HCT116 (cell line): Measurements from ENCODE around the gene VRK1. TPM values are rescaled to one million over a fixed set of nuclear protein-coding genes. Genes with fewer than 3 reads are reported as not detected.

Experiments
- ATAC-seq: fragments of 200-7000 bp; cut with Tn5 transposase; 2 replicates; pipeline ENCODE4 v1.9.1; 2020; ENCODE audit warnings: mild to moderate bottlenecking, moderate library complexity
- BruUV-seq: library from RNA; stranded (reverse); fragments of 400-500 nt; replicated peaks from 2 replicates; lab custom pipeline; 2021; lab: Mats Ljungman, UMichigan
- CTCF ChIA-PET: fragments of 300-600 bp; sonication (Branson Sonifier 250); formaldehyde crosslinking; loops from one replicate; lab custom pipeline; 2021; ENCODE audit warnings: antibody characterized with exemption; lab: Charles Lee
- POLR2A ChIA-PET: fragments of 300-600, 350-600 bp; sonication (Branson Sonifier 250); formaldehyde crosslinking; loops from one replicate; lab custom pipeline; 2021; ENCODE audit warnings: antibody characterized with exemption; lab: Charles Lee
- RAD21 ChIA-PET, 2 experiments: fragments of 300-600 bp; sonication (Branson Sonifier 250); formaldehyde crosslinking; loops; one replicate each; lab custom pipeline; 2023; ENCODE audit warnings: low total read pairs in 2 of 2; ENCODE audit not compliant: uncharacterized antibody in 2 of 2, unreplicated experiment in 2 of 2, low non-redundant PET in 1 of 2; lab: Charles Lee
- DNase-seq: peaks from one replicate; pipeline ENCODE4 v3.0.0-alpha.2; 2010; ENCODE audit warnings: low read depth, low spot score
- H2AFZ ChIP-seq: fragments of 200-600 bp; shearing (Covaris generic), sonication (generic); 2 replicates; pipeline ENCODE4 v1.6.1; 2017; ENCODE audit warnings: low read depth, mixed run types, mixed read lengths, antibody characterized with exemption, low read length; ENCODE audit not compliant: poor library complexity, severe bottlenecking
- H3K27ac ChIP-seq: 2 replicates; pipeline ENCODE4 v1.5.1; 2012; ENCODE audit warnings: low read depth, low read length
- H3K27me3 ChIP-seq: fragments of 200-600 bp; sonication (generic); 2 replicates; pipeline ENCODE4 v1.6.1; 2016; ENCODE audit warnings: mixed run types, low read length, mixed read lengths; ENCODE audit not compliant: insufficient read depth
- H3K36me3 ChIP-seq, 2 experiments: fragments of 200-500 bp in 1 of 2; fragments of 200-600 bp in 1 of 2; sonication (Bioruptor generic) in 1 of 2; sonication (generic) in 1 of 2; 2 replicates each; pipeline versions ENCODE4 v1.5.1 to v1.6.1; 2014 to 2016; ENCODE audit warnings: low read length in 2 of 2, inconsistent platforms in 1 of 2, mixed read lengths in 1 of 2, mixed run types in 1 of 2; ENCODE audit not compliant: insufficient read depth in 2 of 2, control insufficient read depth in 1 of 2
- H3K4me1 ChIP-seq, 2 experiments: fragments of 200-600 bp in 1 of 2; sonication (generic) in 1 of 2; 2 replicates each; pipeline versions ENCODE4 v1.5.1 to v1.6.1; 2012 to 2017; ENCODE audit warnings: low read length in 2 of 2, inconsistent platforms in 1 of 2, mild to moderate bottlenecking in 1 of 2, mixed read lengths in 1 of 2, mixed run types in 1 of 2, moderate library complexity in 1 of 2; ENCODE audit not compliant: insufficient read depth in 2 of 2, control insufficient read depth in 1 of 2
- H3K4me2 ChIP-seq: fragments of 200-600 bp; sonication (generic); 2 replicates; pipeline ENCODE4 v1.6.1; 2017; ENCODE audit warnings: mixed run types, low read length, mixed read lengths
- H3K4me3 ChIP-seq, 2 experiments: fragments of 200-600 bp in 1 of 2; sonication (generic) in 1 of 2; replicated peaks in 1 of 2; 2 replicates each; pipeline ENCODE4 v1.5.1; 2011 to 2016; ENCODE audit warnings: low read length in 2 of 2, control low read depth in 1 of 2, low read depth in 1 of 2, mild to moderate bottlenecking in 1 of 2, mixed read lengths in 1 of 2, mixed run types in 1 of 2
- H3K79me2 ChIP-seq: fragments of 200-600 bp; sonication (generic); 2 replicates; pipeline ENCODE4 v1.6.1; 2017; ENCODE audit warnings: mild to moderate bottlenecking, mixed run types, low read length, moderate library complexity, mixed read lengths; ENCODE audit not compliant: insufficient read depth
- H3K9ac ChIP-seq: fragments of 200-600 bp; sonication (generic); 2 replicates; pipeline ENCODE4 v1.6.1; 2016; ENCODE audit warnings: low read length, mixed read lengths
- H3K9me2 ChIP-seq: fragments of 200-600 bp; sonication (generic), shearing (Covaris generic); 2 replicates; pipeline ENCODE4 v1.6.1; 2017; ENCODE audit warnings: mixed run types, mild to moderate bottlenecking, moderate library complexity; ENCODE audit not compliant: insufficient read depth
- H3K9me3 ChIP-seq, 2 experiments: fragments of 200-500 bp in 1 of 2; fragments of 200-600 bp in 1 of 2; sonication (Bioruptor generic) in 1 of 2; sonication (generic) in 1 of 2; 2 replicates each; pipeline ENCODE4 v1.6.1; 2014 to 2017; ENCODE audit warnings: low read length in 2 of 2, mixed read lengths in 2 of 2, inconsistent platforms in 1 of 2, low read depth in 1 of 2, mild to moderate bottlenecking in 1 of 2, mixed run types in 1 of 2, moderate library complexity in 1 of 2; ENCODE audit not compliant: control insufficient read depth in 1 of 2, insufficient read depth in 1 of 2
- H4K20me1 ChIP-seq: fragments of 200-600 bp; sonication (generic), shearing (Covaris generic); 2 replicates; pipeline ENCODE4 v1.6.1; 2017; ENCODE audit warnings: mixed run types, mild to moderate bottlenecking, moderate library complexity; ENCODE audit not compliant: insufficient read depth
- ATF3 ChIP-seq: IDR thresholded peaks from 2 replicates; pipeline ENCODE4 v1.6.1; 2012
- CEBPB ChIP-seq: IDR thresholded peaks from 2 replicates; pipeline ENCODE4 v1.6.1; 2012; ENCODE audit warnings: low read depth
- ELF1 ChIP-seq: IDR thresholded peaks from 2 replicates; pipeline ENCODE4 v1.6.1; 2012; ENCODE audit warnings: low read depth, borderline replicate concordance
- FOSL1 ChIP-seq: IDR thresholded peaks from 2 replicates; pipeline ENCODE4 v1.6.1; 2012; ENCODE audit warnings: low read depth
- JUND ChIP-seq: IDR thresholded peaks from 2 replicates; pipeline ENCODE4 v1.6.1; 2012
- POLR2A ChIP-seq: IDR thresholded peaks from 2 replicates; pipeline ENCODE4 v1.7.0; 2011; ENCODE audit warnings: borderline replicate concordance; ENCODE audit not compliant: insufficient read depth, insufficient read length; ENCODE audit errors: extremely low read depth
- RAD21 ChIP-seq: IDR thresholded peaks from 2 replicates; pipeline ENCODE4 v1.6.1; 2012; ENCODE audit warnings: low read depth, mild to moderate bottlenecking
- SP1 ChIP-seq: IDR thresholded peaks from 2 replicates; pipeline ENCODE4 v1.6.1; 2012; ENCODE audit warnings: low read depth
- SRF ChIP-seq: IDR thresholded peaks from 2 replicates; pipeline ENCODE4 v1.6.1; 2012; ENCODE audit warnings: low read depth
- YY1 ChIP-seq: IDR thresholded peaks from 2 replicates; pipeline ENCODE4 v1.6.1; 2011; ENCODE audit warnings: low read length, low read depth, moderate library complexity, mild to moderate bottlenecking; ENCODE audit not compliant: insufficient replicate concordance; ENCODE audit errors: extremely low read depth
- ZFX ChIP-seq: fragments of 450-650 bp; IDR thresholded peaks from 2 replicates; pipeline ENCODE4 v1.6.1; 2017
- ZNF274 ChIP-seq: fragments of 200-500 bp; sonication (Bioruptor generic); IDR thresholded peaks from 2 replicates; pipeline ENCODE4 v1.6.1; 2014; ENCODE audit warnings: mild to moderate bottlenecking, low read depth, low read length, inconsistent platforms
- intact Hi-C: fragments of 100-400 bp; cut with micrococcal nuclease; formaldehyde crosslinking; loops from 2 replicates; pipeline ENCODE4 v1.10.0; 2022
- total RNA-seq: library from RNA; stranded (reverse); gene quantifications from one replicate; pipeline ENCODE4 v1.2.1, GENCODE V29; 2021; ENCODE audit not compliant: unreplicated experiment

VRK1 gene
- total RNA-seq, 1 experiment from 2014 or later: 51.4 TPM

- BruUV-seq: no TSS peak
- no peak for TF ChIP-seq ELF1
- no peak for TF ChIP-seq FOSL1
- POLR2A ChIA-PET: no interaction called here
Measured at GRCh38 chr14:96894966-96895365, 97.8 kb downstream of the VRK1 start.

GRCh38 chr14:96895658-96896271 lies 98.6 kb downstream of the VRK1 start:
- no peaks in the 10 kb centered on the region for H4K20me1 ChIP-seq
- H3K4me2 ChIP-seq: no peak overlapping the region
- no peaks in the 10 kb centered on the region for H3K27me3 ChIP-seq
- H3K79me2 ChIP-seq: no peaks in the 10 kb centered on the region; the same call in 1 of the 2 replicates
- ChIA-PET RAD21 (no interaction called here), CTCF (no interaction called here), POLR2A (no interaction called here)
- BruUV-seq: no TSS peak
- ATAC-seq (no peak), DNase-seq (no peak)
- H3K9ac ChIP-seq: no peak overlapping the region
- H3K4me3 ChIP-seq: no peak overlapping the region
- no peak overlapping the region for H2AFZ ChIP-seq
- H3K36me3 ChIP-seq: no peaks in the 10 kb centered on the region
- H3K9me3 ChIP-seq: no peaks in the 10 kb centered on the region
- no peaks in the 10 kb centered on the region for H3K9me2 ChIP-seq
- intact Hi-C loops: no loop called here
- no peak overlapping the region for H3K27ac ChIP-seq
- H3K4me1 ChIP-seq: peaks cover 0 to 6% of the 10 kb centered on the region in 2 experiments; a peak in 1 of 4 replicates
- TF ChIP-seq ATF3 (no peak), SRF (no peak), YY1 (no peak), POLR2A (no peak), RAD21 (no peak), SP1 (no peak), ZFX (no peak), ZNF274 (no peak), JUND (no peak), CEBPB (no peak)

More at GRCh38 chr14:96894966-96895365, 97.8 kb downstream of the VRK1 start:
- DNase-seq (no peak), ATAC-seq (no peak)
- CTCF ChIA-PET: no interaction called here
- intact Hi-C loops: no loop called here
- RAD21 ChIA-PET: no interaction called here
- H3K36me3 ChIP-seq: no peaks in the 10 kb centered on the region
- H2AFZ ChIP-seq: no peak overlapping the region
- peaks cover 0 to 6% of the 10 kb centered on the region in 2 experiments; a peak in 1 of 4 replicates for H3K4me1 ChIP-seq
- H4K20me1 ChIP-seq: no peaks in the 10 kb centered on the region
- no peak overlapping the region for H3K27ac ChIP-seq
- no peaks in the 10 kb centered on the region for H3K27me3 ChIP-seq
- H3K9me3 ChIP-seq: no peaks in the 10 kb centered on the region
- no peak overlapping the region for H3K4me2 ChIP-seq
- H3K79me2 ChIP-seq: no peaks in the 10 kb centered on the region; the same call in 1 of the 2 replicates
- no peak overlapping the region for H3K9ac ChIP-seq
- no peaks in the 10 kb centered on the region for H3K9me2 ChIP-seq
- no peak overlapping the region for H3K4me3 ChIP-seq
